ENCODE results near the gene ATP6AP2. TPM values are rescaled to one million over a fixed set of nuclear protein-coding genes. Genes with fewer than 3 reads are reported as not detected.

ATP6AP2 gene
- total and polyA plus RNA-seq, 9 of the 15 experiments (the other 6 are each of a cell fraction or from before 2014, with no cell fraction given) = 23.3 to 131 (median 41.9) TPM

DNA sequence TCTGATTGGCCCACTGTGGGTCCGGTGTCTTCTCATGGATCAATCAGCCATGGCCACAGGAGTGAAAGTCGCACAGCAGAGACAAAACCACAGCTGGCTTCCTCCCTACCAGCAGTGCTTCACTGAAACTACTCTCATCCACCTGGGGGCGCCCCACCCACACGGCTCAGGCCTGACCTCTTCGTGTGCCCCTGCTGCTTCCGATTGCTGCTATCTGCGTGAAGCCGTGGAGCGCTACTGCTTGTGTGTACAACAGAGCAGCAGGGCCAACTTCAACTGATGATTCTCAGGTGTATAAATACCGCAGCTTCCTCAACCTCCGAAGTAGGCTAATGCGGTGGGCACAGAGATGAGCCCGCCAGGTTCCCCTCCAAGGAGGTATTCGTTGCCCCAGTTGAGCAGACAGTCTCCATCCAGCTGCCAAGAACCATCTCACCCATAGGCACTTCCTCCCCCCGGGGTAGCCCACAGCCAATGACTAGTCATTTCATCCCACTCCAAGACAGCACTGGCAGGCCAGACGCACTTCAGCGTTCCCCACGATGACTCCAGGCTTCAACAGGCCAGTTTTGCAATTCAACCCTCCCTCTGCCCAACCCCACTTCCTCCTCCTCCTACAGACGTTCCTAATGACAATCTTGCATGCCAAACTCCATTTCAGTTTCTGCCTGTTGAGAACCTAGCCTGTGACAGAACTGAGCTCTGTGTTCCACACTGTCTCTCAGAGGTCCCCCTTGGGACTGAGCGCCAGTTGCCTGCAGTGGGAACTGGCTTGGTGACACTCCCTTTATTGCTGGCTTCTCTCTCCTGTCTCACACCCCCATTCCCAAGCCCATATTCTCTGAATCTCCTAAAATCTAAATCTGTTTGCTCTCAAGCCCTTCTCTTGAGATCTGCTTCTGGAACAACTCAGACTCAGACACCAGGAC, 41.3 kb upstream of the ATP6AP2 start:
- DNase-seq (ENCODE audit: extremely low read depth in 1 of 4, low spot score in 3 of 4) (peak; percentile 55 to 80 (median 60)), FAIRE-seq (peak; percentile 83), ATAC-seq (peak; percentile 97)
- no peak overlapping the region for H3K4me3 ChIP-seq
- no peaks in the 10 kb centered on the region for H4K20me1 ChIP-seq (replicated peaks; ENCODE audit: control insufficient read depth, insufficient read depth, low read length)
- no peaks in the 10 kb centered on the region for H3K36me3 ChIP-seq (ENCODE audit: control insufficient read depth, insufficient read depth, low read length)
- no peaks in the 10 kb centered on the region for H3K9me1 ChIP-seq (ENCODE audit: control insufficient read depth, insufficient read depth, low read length)
- no peaks in the 10 kb centered on the region for H3K9me3 ChIP-seq (replicated peaks; ENCODE audit: control insufficient read depth, insufficient read depth, low read depth, low read length)
- H3K27me3 ChIP-seq (ENCODE audit: control insufficient read depth in 2 of 2, insufficient read depth in 2 of 2, low read length in 2 of 2) = 0 out of 5 replicates have a peak, but pooled peaks cover 0 to 6% of the 10 kb centered on the region in 2 experiments
- BruUV-seq (replicated peaks) = no TSS peak
- H3K4me1 ChIP-seq (replicated peaks in 1 of 2; ENCODE audit: control insufficient read depth in 2 of 2, insufficient read depth in 2 of 2, low read length in 2 of 2) = peaks cover 7 to 9% of the 10 kb centered on the region in 2 experiments; a peak in 3 of 5 replicates
- no peak overlapping the region for H3K9ac ChIP-seq (ENCODE audit: insufficient read depth in 1 of 2, low read depth in 2 of 2, low read length in 2 of 2)
- in situ Hi-C loops (cut with MboI) (loop anchor here (10.0 kb wide), 1 partner anchor 715 kb away; no protein-coding TSS in a partner anchor), intact Hi-C loops (cut with micrococcal nuclease) (loop anchor here (5.0 to 10.0 kb wide), 3 partner anchors 253 to 715 kb away; no protein-coding TSS in a partner anchor)
- CTCF ChIA-PET (ENCODE audit: low intra/inter-chr PET ratio) = no interaction called here
- H2AFZ ChIP-seq (ENCODE audit: low read depth, low read length) = peak overlapping the region; percentile 47
- POLR2A ChIA-PET = interaction anchor here (0.6 to 1.0 kb wide), 4 partner anchors 8 to 331 kb away, joined by 3 to 4 read pairs (median 3); no protein-coding TSS in a partner anchor
- no peaks in the 10 kb centered on the region for H3K79me2 ChIP-seq (ENCODE audit: control insufficient read depth, insufficient read depth, low read length)
- no peak overlapping the region for H3K27ac ChIP-seq (ENCODE audit: extremely low read depth, low read depth, low read length)
- WGBS (ENCODE audit: insufficient coverage, low coverage, missing lambda C conversion rate) = 28% methylated on average over 18 of the region's 20 CpGs
- H3K4me2 ChIP-seq (ENCODE audit: insufficient read depth, low read length) = peak overlapping the region; percentile 29; the same call in 1 of the 2 replicates
- TF ChIP-seq SPI1 (IDR thresholded peaks at IDR 0.05; ENCODE audit: borderline replicate concordance, low read depth, low read length) = peak; percentile 30; the same call in 1 of the 2 replicates
- peak; percentile 40 for TF ChIP-seq CTCFL (IDR thresholded peaks at IDR 0.05; ENCODE audit: borderline replicate concordance, insufficient read depth, low read depth, low read length, poor library complexity, severe bottlenecking)
- no peak for TF ChIP-seq ZNF280A (IDR thresholded peaks at IDR 0.05; ENCODE audit: low read depth, partially characterized antibody)
- no peak for TF ChIP-seq HSF4 (CRISPR knock-in tag; IDR thresholded peaks at IDR 0.05; ENCODE audit: borderline replicate concordance)
- no peak for TF ChIP-seq POLR2B (IDR thresholded peaks at IDR 0.05; ENCODE audit: low read depth, partially characterized antibody)
- TF ChIP-seq, protein P1, sequence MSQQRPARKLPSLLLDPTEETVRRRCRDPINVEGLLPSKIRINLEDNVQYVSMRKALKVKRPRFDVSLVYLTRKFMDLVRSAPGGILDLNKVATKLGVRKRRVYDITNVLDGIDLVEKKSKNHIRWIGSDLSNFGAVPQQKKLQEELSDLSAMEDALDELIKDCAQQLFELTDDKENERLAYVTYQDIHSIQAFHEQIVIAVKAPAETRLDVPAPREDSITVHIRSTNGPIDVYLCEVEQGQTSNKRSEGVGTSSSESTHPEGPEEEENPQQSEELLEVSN (IDR thresholded peaks at IDR 0.05; ENCODE audit: borderline replicate concordance in 1 of 2, extremely low read depth in 1 of 2, insufficient read depth in 1 of 2, insufficient read length in 1 of 2, low read depth in 1 of 2, low read length in 1 of 2, poor library complexity in 1 of 2, severe bottlenecking in 1 of 2) = peak in 1 of 2 experiments; percentile 10
- peak; percentile 64 to 76 (median 74) for TF ChIP-seq CTCF (IDR thresholded peaks at IDR 0.05 in 2 of 3, conservative IDR thresholded peaks at IDR 0.05 in 1 of 3; ENCODE audit: insufficient read depth in 2 of 3, low read depth in 1 of 3, low read length in 3 of 3)
- no peak for TF ChIP-seq NFIC (IDR thresholded peaks at IDR 0.05)
- no peak for TF ChIP-seq PKNOX1 (IDR thresholded peaks at IDR 0.05)
- no peak for TF ChIP-seq HNRNPUL1 (IDR thresholded peaks at IDR 0.05; ENCODE audit: low read length)
